GM23338 (cell line): Measurements from ENCODE around the gene ITGB1BP1. TPM values are rescaled to one million over a fixed set of nuclear protein-coding genes. Genes with fewer than 3 reads are reported as not detected.

Source experiments
- ATAC-seq: fragments of 200-7000 bp; cut with Tn5 transposase; 3 replicates; pipeline ENCODE4 v1.9.1; 2020
- DNase-seq: peaks from one replicate; pipeline ENCODE4 v3.0.0-alpha.2; 2015; ENCODE audit warnings: low spot score
- H2AFZ ChIP-seq: fragments of 200-600 bp; sonication (generic); 2 replicates; pipeline ENCODE4 v1.8.0; 2016; ENCODE audit warnings: antibody characterized with exemption, mild to moderate bottlenecking, moderate library complexity
- H3F3A ChIP-seq: fragments of 200-600 bp; sonication (generic); replicated peaks from 2 replicates; pipeline ENCODE4 v1.8.0; 2017; ENCODE audit warnings: antibody characterized with exemption, mixed run types, low read depth
- H3K27ac ChIP-seq: fragments of 200-600 bp; sonication (generic); 2 replicates; pipeline ENCODE4 v1.6.1; 2016; ENCODE audit warnings: low read depth
- H3K27me3 ChIP-seq: fragments of 200-600 bp; sonication (generic); 2 replicates; pipeline ENCODE4 v1.8.0; 2016; ENCODE audit warnings: mild to moderate bottlenecking, mixed run types, moderate library complexity; ENCODE audit not compliant: insufficient read depth
- H3K36me3 ChIP-seq: fragments of 200-600 bp; sonication (generic); 2 replicates; pipeline ENCODE4 v1.8.0; 2016; ENCODE audit warnings: mild to moderate bottlenecking; ENCODE audit not compliant: insufficient read depth
- H3K4me1 ChIP-seq: fragments of 200-600 bp; sonication (generic); 2 replicates; pipeline ENCODE4 v1.8.0; 2016; ENCODE audit warnings: mild to moderate bottlenecking, moderate library complexity; ENCODE audit not compliant: insufficient read depth
- H3K4me2 ChIP-seq: fragments of 200-600 bp; sonication (generic); 2 replicates; pipeline ENCODE4 v1.7.1; 2017; ENCODE audit warnings: mixed run types
- H3K4me3 ChIP-seq: fragments of 200-600 bp; sonication (generic); 2 replicates; pipeline ENCODE4 v1.6.1; 2016; ENCODE audit warnings: mixed run types
- H3K79me2 ChIP-seq: fragments of 200-600 bp; sonication (generic); replicated peaks from 2 replicates; pipeline ENCODE4 v1.8.0; 2017; ENCODE audit warnings: mild to moderate bottlenecking; ENCODE audit not compliant: insufficient read depth
- H3K9me2 ChIP-seq: fragments of 200-600 bp; sonication (generic); 2 replicates; pipeline ENCODE4 v1.8.0; 2017; ENCODE audit not compliant: insufficient read depth
- H4K20me1 ChIP-seq: fragments of 200-600 bp; sonication (generic); replicated peaks from 2 replicates; pipeline ENCODE4 v1.8.0; 2017; ENCODE audit warnings: mild to moderate bottlenecking; ENCODE audit not compliant: insufficient read depth
- H3K27ac Mint-ChIP-seq: 2 replicates; pipeline ENCODE4 v1.8.0; 2020; ENCODE audit warnings: inconsistent platforms, mild to moderate bottlenecking, moderate library complexity, mixed read lengths
- H3K27me3 Mint-ChIP-seq: 3 replicates; pipeline ENCODE4 v1.8.0; 2022; ENCODE audit warnings: low read depth, mild to moderate bottlenecking, moderate library complexity, mixed read lengths, inconsistent platforms; ENCODE audit not compliant: insufficient read depth, poor library complexity
- H3K36me3 Mint-ChIP-seq: 3 replicates; pipeline ENCODE4 v1.8.0; 2021; ENCODE audit warnings: low read depth, mild to moderate bottlenecking, inconsistent platforms, moderate library complexity, mixed read lengths
- H3K4me1 Mint-ChIP-seq: 3 replicates; pipeline ENCODE4 v1.8.0; 2020; ENCODE audit warnings: mild to moderate bottlenecking, inconsistent platforms, mixed read lengths
- H3K4me3 Mint-ChIP-seq: 3 replicates; pipeline ENCODE4 v1.8.0; 2021; ENCODE audit warnings: moderate library complexity, mild to moderate bottlenecking, inconsistent platforms, mixed read lengths
- H3K9me3 Mint-ChIP-seq: 3 replicates; pipeline ENCODE4 v1.8.0; 2020; ENCODE audit warnings: moderate library complexity, mild to moderate bottlenecking, inconsistent platforms, mixed read lengths
- EZH2phosphoT487 ChIP-seq: fragments of 200-600 bp; sonication (generic); IDR thresholded peaks from one replicate; pipeline ENCODE4 v1.8.1; 2018; ENCODE audit warnings: antibody characterized with exemption; ENCODE audit not compliant: unreplicated experiment
- JUNB ChIP-seq: IDR thresholded peaks from one replicate; pipeline ENCODE4 v1.6.1; 2016; ENCODE audit warnings: antibody characterized with exemption; ENCODE audit not compliant: unreplicated experiment
- NANOG ChIP-seq: IDR thresholded peaks from 2 replicates; pipeline ENCODE4 v1.6.1; 2016; ENCODE audit warnings: antibody characterized with exemption, borderline replicate concordance
- polyA plus RNA-seq: library from polyadenylated mRNA; unstranded; fragments of >200 nt; fragmentation: Nextera tagmentation; extraction: Ambion mirVana; gene quantifications from 2 replicates; pipeline ENCODE4 v1.2.1, GENCODE V29; 2016
- total RNA-seq: library from RNA; depleted of rRNA; stranded (reverse); fragments of >200 nt; shearing (Covaris generic); gene quantifications from 2 replicates; pipeline ENCODE4 v1.2.3, GENCODE V29; 2014
- TF ChIP-seq, protein P1 (sequence below): IDR thresholded peaks from one replicate; pipeline ENCODE4 v1.6.1; 2018; ENCODE audit warnings: antibody characterized with exemption; ENCODE audit not compliant: unreplicated experiment
- TF ChIP-seq, protein P2 (sequence below), 2 experiments: fragments of 200-600 bp in 1 of 2; sonication (generic) in 1 of 2; conservative IDR thresholded peaks; 2 replicates each; pipeline versions ENCODE4 v1.5.1 to v1.6.1; 2016 to 2017; ENCODE audit warnings: antibody characterized with exemption in 2 of 2, low read depth in 2 of 2, mild to moderate bottlenecking in 2 of 2, moderate library complexity in 1 of 2

ITGB1BP1 gene
- total and polyA plus RNA-seq, 2 experiments from 2014 or later: 29.1 to 63.5 TPM

DNA sequence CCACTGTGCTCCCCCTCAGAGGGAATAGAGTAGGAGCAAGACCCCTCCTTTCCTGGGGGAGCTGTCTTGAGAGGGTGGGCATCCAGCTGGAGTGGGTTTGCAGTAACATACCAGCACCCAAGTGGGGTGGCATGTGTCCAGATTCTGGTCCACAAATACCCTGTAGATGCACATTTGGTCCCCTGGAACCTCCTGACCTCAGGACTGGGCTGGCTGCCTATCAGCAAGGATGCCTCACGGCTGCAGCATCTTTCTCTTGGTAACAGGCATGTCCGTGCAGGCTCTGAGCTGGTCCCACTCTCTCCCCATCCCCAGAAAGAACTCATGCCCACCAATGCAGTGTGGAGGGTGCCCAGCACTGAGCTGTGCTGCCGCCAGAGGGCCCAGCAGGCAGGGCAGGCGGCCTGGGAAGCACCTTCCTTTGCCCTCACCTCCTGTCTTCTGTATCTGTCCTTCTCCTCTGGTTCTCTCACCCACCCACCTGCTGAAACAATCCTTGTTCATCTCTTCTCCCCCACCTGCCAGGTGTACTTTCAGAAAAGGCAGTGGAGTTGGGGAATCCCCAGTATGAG is 47.4 kb downstream of the ITGB1BP1 start:
- H3K27me3 ChIP-seq: no peaks in the 10 kb centered on the region
- TF ChIP-seq EZH2phosphoT487: no peak
- TF ChIP-seq, protein P1, sequence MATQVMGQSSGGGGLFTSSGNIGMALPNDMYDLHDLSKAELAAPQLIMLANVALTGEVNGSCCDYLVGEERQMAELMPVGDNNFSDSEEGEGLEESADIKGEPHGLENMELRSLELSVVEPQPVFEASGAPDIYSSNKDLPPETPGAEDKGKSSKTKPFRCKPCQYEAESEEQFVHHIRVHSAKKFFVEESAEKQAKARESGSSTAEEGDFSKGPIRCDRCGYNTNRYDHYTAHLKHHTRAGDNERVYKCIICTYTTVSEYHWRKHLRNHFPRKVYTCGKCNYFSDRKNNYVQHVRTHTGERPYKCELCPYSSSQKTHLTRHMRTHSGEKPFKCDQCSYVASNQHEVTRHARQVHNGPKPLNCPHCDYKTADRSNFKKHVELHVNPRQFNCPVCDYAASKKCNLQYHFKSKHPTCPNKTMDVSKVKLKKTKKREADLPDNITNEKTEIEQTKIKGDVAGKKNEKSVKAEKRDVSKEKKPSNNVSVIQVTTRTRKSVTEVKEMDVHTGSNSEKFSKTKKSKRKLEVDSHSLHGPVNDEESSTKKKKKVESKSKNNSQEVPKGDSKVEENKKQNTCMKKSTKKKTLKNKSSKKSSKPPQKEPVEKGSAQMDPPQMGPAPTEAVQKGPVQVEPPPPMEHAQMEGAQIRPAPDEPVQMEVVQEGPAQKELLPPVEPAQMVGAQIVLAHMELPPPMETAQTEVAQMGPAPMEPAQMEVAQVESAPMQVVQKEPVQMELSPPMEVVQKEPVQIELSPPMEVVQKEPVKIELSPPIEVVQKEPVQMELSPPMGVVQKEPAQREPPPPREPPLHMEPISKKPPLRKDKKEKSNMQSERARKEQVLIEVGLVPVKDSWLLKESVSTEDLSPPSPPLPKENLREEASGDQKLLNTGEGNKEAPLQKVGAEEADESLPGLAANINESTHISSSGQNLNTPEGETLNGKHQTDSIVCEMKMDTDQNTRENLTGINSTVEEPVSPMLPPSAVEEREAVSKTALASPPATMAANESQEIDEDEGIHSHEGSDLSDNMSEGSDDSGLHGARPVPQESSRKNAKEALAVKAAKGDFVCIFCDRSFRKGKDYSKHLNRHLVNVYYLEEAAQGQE: no peak
- TF ChIP-seq, protein P2, sequence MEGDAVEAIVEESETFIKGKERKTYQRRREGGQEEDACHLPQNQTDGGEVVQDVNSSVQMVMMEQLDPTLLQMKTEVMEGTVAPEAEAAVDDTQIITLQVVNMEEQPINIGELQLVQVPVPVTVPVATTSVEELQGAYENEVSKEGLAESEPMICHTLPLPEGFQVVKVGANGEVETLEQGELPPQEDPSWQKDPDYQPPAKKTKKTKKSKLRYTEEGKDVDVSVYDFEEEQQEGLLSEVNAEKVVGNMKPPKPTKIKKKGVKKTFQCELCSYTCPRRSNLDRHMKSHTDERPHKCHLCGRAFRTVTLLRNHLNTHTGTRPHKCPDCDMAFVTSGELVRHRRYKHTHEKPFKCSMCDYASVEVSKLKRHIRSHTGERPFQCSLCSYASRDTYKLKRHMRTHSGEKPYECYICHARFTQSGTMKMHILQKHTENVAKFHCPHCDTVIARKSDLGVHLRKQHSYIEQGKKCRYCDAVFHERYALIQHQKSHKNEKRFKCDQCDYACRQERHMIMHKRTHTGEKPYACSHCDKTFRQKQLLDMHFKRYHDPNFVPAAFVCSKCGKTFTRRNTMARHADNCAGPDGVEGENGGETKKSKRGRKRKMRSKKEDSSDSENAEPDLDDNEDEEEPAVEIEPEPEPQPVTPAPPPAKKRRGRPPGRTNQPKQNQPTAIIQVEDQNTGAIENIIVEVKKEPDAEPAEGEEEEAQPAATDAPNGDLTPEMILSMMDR (conservative IDR thresholded peaks at IDR 0.05; ENCODE audit: low read depth in 2 of 2): peak; percentile 8 to 37; a peak in 1 of 4 replicates
- H3K4me3 ChIP-seq: no peak overlapping the region
- no peak for ATAC-seq
- no peak overlapping the region for H3K4me2 ChIP-seq
- H3K9me2 ChIP-seq: no peaks in the 10 kb centered on the region
- Mint-ChIP-seq H3K27ac (no peak overlapping the region), H3K9me3 (no peaks in the 10 kb centered on the region; the same call in 2 of the 3 replicates), H3K4me3 (no peak overlapping the region), H3K4me1 (peaks cover 31% of the 10 kb centered on the region), H3K27me3 (peaks cover 9% of the 10 kb centered on the region), H3K36me3 (peaks cover 31% of the 10 kb centered on the region)
- no peak overlapping the region for H2AFZ ChIP-seq
- no peaks in the 10 kb centered on the region for H4K20me1 ChIP-seq
- H3K79me2 ChIP-seq: no peaks in the 10 kb centered on the region
- H3K36me3 ChIP-seq: no peaks in the 10 kb centered on the region; the same call in 1 of the 2 replicates
- H3K27ac ChIP-seq: no peak overlapping the region
- peaks cover 9% of the 10 kb centered on the region; the same call in 1 of the 2 replicates for H3K4me1 ChIP-seq
- H3F3A ChIP-seq: no peaks in the 10 kb centered on the region
- DNase-seq: no peak

DNA sequence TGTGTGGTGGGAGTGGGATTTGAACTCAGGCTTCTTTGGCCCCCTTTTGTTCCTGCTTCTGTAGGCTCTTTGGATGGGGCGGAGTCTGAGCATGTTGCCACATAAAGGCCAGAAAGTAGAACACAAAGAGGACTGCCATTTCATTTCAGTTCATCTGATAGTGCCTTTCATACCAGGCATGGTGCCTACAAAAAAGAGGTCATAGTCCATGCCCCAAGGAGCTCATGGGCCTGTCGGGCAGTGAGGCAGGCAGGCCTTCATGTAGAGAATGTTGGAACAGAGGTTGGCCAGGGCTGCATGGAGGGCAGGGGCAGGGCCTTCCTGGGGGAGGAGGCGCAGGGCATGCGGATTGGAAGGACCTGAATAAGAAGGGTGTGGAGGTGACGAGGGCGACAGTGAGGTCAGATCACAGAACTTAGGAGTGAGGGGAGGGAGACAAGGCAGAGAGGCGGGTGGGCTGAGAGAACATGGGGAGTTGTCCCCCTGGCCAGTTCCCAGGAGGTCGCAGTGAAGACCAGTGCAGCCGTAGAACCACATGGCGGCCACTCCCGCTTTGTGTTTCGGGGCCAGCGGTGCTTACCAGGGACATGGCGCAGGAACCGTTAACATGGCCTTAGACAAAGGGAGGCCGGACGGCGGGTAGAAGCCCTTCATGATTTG is 49.1 kb downstream of the ITGB1BP1 start:
- Mint-ChIP-seq H3K27ac (peak overlapping the region; percentile 54; the same call in 1 of the 2 replicates), H3K27me3 (peaks cover 13% of the 10 kb centered on the region), H3K4me1 (peaks cover 31% of the 10 kb centered on the region), H3K36me3 (peaks cover 26% of the 10 kb centered on the region), H3K4me3 (no peak overlapping the region), H3K9me3 (no peaks in the 10 kb centered on the region; the same call in 2 of the 3 replicates)
- Histone ChIP-seq H3F3A (no peaks in the 10 kb centered on the region), H3K4me1 (peaks cover 9% of the 10 kb centered on the region; the same call in 1 of the 2 replicates), H3K27ac (no peak overlapping the region), H3K4me3 (no peak overlapping the region), H4K20me1 (no peaks in the 10 kb centered on the region), H3K4me2 (no peak overlapping the region), H3K79me2 (no peaks in the 10 kb centered on the region), H2AFZ (no peak overlapping the region), H3K9me2 (no peaks in the 10 kb centered on the region), H3K36me3 (no peaks in the 10 kb centered on the region), H3K27me3 (no peaks in the 10 kb centered on the region)
- DNase-seq: no peak
- no peak for ATAC-seq
- no peak for TF ChIP-seq JUNB
- TF ChIP-seq, protein P1: no peak
- no peak for TF ChIP-seq NANOG
- no peak for TF ChIP-seq EZH2phosphoT487
